ENCODE data around the gene CPNE5. TPM values are rescaled to one million over a fixed set of nuclear protein-coding genes. Genes with fewer than 3 reads are reported as not detected.

The CPNE5 gene
- total RNA-seq, 1 experiment from 2014 or later: not detected

- no peaks in the 10 kb centered on the region for H3K27me3 ChIP-seq (ENCODE audit: low read length)
- H3K36me3 ChIP-seq (ENCODE audit: low read depth, low read length): no peaks in the 10 kb centered on the region
- H3K9ac ChIP-seq (ENCODE audit: low read length): no peak overlapping the region
- TF ChIP-seq, protein P1, sequence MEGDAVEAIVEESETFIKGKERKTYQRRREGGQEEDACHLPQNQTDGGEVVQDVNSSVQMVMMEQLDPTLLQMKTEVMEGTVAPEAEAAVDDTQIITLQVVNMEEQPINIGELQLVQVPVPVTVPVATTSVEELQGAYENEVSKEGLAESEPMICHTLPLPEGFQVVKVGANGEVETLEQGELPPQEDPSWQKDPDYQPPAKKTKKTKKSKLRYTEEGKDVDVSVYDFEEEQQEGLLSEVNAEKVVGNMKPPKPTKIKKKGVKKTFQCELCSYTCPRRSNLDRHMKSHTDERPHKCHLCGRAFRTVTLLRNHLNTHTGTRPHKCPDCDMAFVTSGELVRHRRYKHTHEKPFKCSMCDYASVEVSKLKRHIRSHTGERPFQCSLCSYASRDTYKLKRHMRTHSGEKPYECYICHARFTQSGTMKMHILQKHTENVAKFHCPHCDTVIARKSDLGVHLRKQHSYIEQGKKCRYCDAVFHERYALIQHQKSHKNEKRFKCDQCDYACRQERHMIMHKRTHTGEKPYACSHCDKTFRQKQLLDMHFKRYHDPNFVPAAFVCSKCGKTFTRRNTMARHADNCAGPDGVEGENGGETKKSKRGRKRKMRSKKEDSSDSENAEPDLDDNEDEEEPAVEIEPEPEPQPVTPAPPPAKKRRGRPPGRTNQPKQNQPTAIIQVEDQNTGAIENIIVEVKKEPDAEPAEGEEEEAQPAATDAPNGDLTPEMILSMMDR (conservative IDR thresholded peaks at IDR 0.05; ENCODE audit: low read depth, low read length): no peak
- TF ChIP-seq EZH2 (IDR thresholded peaks at IDR 0.05; ENCODE audit: low read length, unreplicated experiment) (no peak), EZH2phosphoT487 (IDR thresholded peaks at IDR 0.05; ENCODE audit: borderline replicate concordance, low read length) (no peak)
- intact Hi-C loops (cut with micrococcal nuclease): no loop called here
- no peak overlapping the region for H3K27ac ChIP-seq (ENCODE audit: low read length)
- 0 out of 2 replicates have a peak, but pooled peaks cover 3% of the 10 kb centered on the region for H3K4me1 ChIP-seq (ENCODE audit: insufficient read depth, low read length)
- no peaks in the 10 kb centered on the region for H3K9me3 ChIP-seq (ENCODE audit: low read length)
- H3F3A ChIP-seq (ENCODE audit: low read length, unreplicated experiment): no peaks in the 10 kb centered on the region
- H3K79me2 ChIP-seq (ENCODE audit: low read length): no peaks in the 10 kb centered on the region
- no peaks in the 10 kb centered on the region for H3K9me2 ChIP-seq (replicated peaks; ENCODE audit: low read length)
- H3K4me2 ChIP-seq (ENCODE audit: low read length): no peak overlapping the region
- no peak for DNase-seq
- CTCF ChIA-PET: no interaction called here
- no peak overlapping the region for H3K4me3 ChIP-seq (ENCODE audit: low read length)
- ATAC-seq: no peak
- POLR2A ChIA-PET (ENCODE audit: unreplicated experiment): no interaction called here
- no TSS peak for BruUV-seq (replicated peaks)
- H2AFZ ChIP-seq (ENCODE audit: low read length): no peak overlapping the region
- H4K20me1 ChIP-seq (ENCODE audit: low read length): no peaks in the 10 kb centered on the region
Measured at GRCh38 chr6:36818756-36819155, 20.5 kb downstream of the CPNE5 start.

DNA sequence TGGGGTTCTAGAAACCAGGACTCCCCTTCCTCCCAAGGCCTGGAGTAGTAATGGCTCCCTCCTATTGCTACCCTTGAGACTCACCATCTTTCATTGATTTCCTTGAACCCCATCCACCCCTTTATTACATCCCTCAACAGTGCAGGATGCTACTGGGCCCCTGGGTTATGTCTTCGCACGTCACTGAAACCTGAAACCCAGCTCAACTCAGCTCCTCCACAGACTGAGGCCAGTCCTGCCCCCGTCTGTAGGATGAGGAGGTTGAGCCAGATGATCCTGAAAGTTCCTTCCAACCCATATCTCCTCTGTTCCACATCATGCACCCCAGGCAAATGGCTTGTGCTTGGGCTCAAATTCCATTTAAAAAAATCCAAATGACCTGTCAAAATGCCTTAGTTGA is 21.4 kb downstream of the CPNE5 start:
- BruUV-seq (replicated peaks): no TSS peak
- H3K27me3 ChIP-seq (ENCODE audit: low read length): no peaks in the 10 kb centered on the region
- ATAC-seq: no peak

DNA sequence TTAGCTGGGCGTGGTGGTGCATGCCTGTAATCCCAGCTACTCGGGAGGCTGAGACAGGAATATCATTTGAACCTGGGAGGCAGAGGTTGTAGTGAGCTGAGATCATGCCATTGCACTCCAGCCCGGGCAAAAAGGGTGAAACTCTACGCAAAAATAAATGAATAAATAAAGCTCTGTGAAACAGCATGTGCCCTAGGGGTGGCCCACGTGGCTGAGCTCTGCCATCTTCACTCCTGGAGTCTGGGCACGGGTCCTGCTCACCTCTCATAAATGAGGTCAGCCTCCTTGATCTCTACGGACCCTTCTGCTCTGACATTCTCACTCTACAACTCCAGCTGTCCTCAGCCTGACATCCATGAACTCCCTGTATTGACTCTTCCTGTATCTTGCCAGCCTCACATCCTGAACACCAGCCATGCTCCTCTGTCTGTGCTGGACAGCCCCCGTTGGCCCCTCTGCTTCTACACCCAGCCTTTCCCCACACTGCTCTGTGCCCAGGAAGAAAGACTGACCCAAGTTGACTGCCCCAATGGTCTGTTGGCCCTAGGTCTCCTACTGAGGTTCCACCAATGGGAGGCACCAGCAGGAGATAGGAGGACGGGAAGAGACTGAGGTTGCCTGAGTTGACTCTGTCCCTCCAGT is 21.9 kb downstream of the CPNE5 start:
- POLR2A ChIA-PET (ENCODE audit: unreplicated experiment): no interaction called here
- ATAC-seq (no peak), DNase-seq (no peak)
- CTCF ChIA-PET: no interaction called here
- Histone ChIP-seq H3K9me3 (ENCODE audit: low read length) (no peaks in the 10 kb centered on the region), H3K9me2 (replicated peaks; ENCODE audit: low read length) (no peaks in the 10 kb centered on the region), H2AFZ (ENCODE audit: low read length) (no peak overlapping the region), H3K4me1 (ENCODE audit: insufficient read depth, low read length) (0 out of 2 replicates have a peak, but pooled peaks cover 3% of the 10 kb centered on the region), H3K4me2 (ENCODE audit: low read length) (no peak overlapping the region), H3K79me2 (ENCODE audit: low read length) (no peaks in the 10 kb centered on the region), H3K27ac (ENCODE audit: low read length) (no peak overlapping the region), H3K36me3 (ENCODE audit: low read depth, low read length) (no peaks in the 10 kb centered on the region), H4K20me1 (ENCODE audit: low read length) (no peaks in the 10 kb centered on the region), H3K9ac (ENCODE audit: low read length) (no peak overlapping the region), H3K27me3 (ENCODE audit: low read length) (no peaks in the 10 kb centered on the region), H3F3A (ENCODE audit: low read length, unreplicated experiment) (no peaks in the 10 kb centered on the region), H3K4me3 (ENCODE audit: low read length) (no peak overlapping the region)
- BruUV-seq (replicated peaks): no TSS peak
- intact Hi-C loops (cut with micrococcal nuclease): no loop called here
- TF ChIP-seq, protein P1 (conservative IDR thresholded peaks at IDR 0.05; ENCODE audit: low read depth, low read length): no peak
- no peak for TF ChIP-seq EZH2 (IDR thresholded peaks at IDR 0.05; ENCODE audit: low read length, unreplicated experiment)

More for the DNA sequence above, 21.4 kb downstream of the CPNE5 start:
- Histone ChIP-seq H3K36me3 (ENCODE audit: low read depth, low read length) (no peaks in the 10 kb centered on the region), H3K9me3 (ENCODE audit: low read length) (no peaks in the 10 kb centered on the region), H2AFZ (ENCODE audit: low read length) (no peak overlapping the region), H3K9ac (ENCODE audit: low read length) (no peak overlapping the region), H3K27ac (ENCODE audit: low read length) (no peak overlapping the region), H3K79me2 (ENCODE audit: low read length) (no peaks in the 10 kb centered on the region), H4K20me1 (ENCODE audit: low read length) (no peaks in the 10 kb centered on the region), H3K4me2 (ENCODE audit: low read length) (no peak overlapping the region), H3K9me2 (replicated peaks; ENCODE audit: low read length) (no peaks in the 10 kb centered on the region), H3K4me3 (ENCODE audit: low read length) (no peak overlapping the region), H3F3A (ENCODE audit: low read length, unreplicated experiment) (no peaks in the 10 kb centered on the region), H3K4me1 (ENCODE audit: insufficient read depth, low read length) (0 out of 2 replicates have a peak, but pooled peaks cover 3% of the 10 kb centered on the region)
- TF ChIP-seq, protein P1 (conservative IDR thresholded peaks at IDR 0.05; ENCODE audit: low read depth, low read length): no peak
- no peak for TF ChIP-seq EZH2phosphoT487 (IDR thresholded peaks at IDR 0.05; ENCODE audit: borderline replicate concordance, low read length)
- no peak for TF ChIP-seq EZH2 (IDR thresholded peaks at IDR 0.05; ENCODE audit: low read length, unreplicated experiment)
- DNase-seq: no peak
- CTCF ChIA-PET: no interaction called here
- POLR2A ChIA-PET (ENCODE audit: unreplicated experiment): no interaction called here
- intact Hi-C loops (cut with micrococcal nuclease): no loop called here
